CD4-positive, alpha-beta T cell treated with Interferon gamma for 1 hour (primary cell): ENCODE results near the gene SLITRK1.

ENCODE experiments used
- DNase-seq: peaks from one replicate; pipeline ENCODE4 v3.0.0-alpha.2; 2020

SLITRK1 gene, protein sequence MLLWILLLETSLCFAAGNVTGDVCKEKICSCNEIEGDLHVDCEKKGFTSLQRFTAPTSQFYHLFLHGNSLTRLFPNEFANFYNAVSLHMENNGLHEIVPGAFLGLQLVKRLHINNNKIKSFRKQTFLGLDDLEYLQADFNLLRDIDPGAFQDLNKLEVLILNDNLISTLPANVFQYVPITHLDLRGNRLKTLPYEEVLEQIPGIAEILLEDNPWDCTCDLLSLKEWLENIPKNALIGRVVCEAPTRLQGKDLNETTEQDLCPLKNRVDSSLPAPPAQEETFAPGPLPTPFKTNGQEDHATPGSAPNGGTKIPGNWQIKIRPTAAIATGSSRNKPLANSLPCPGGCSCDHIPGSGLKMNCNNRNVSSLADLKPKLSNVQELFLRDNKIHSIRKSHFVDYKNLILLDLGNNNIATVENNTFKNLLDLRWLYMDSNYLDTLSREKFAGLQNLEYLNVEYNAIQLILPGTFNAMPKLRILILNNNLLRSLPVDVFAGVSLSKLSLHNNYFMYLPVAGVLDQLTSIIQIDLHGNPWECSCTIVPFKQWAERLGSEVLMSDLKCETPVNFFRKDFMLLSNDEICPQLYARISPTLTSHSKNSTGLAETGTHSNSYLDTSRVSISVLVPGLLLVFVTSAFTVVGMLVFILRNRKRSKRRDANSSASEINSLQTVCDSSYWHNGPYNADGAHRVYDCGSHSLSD

GRCh38 chr13:83881917-83882605, at the start of gene SLITRK1:
Gene SLITRK1 (minus strand): TSS chr13:83882474. CDS start chr13:83881507, 967 bp downstream.
- no peak for DNase-seq

DNA sequence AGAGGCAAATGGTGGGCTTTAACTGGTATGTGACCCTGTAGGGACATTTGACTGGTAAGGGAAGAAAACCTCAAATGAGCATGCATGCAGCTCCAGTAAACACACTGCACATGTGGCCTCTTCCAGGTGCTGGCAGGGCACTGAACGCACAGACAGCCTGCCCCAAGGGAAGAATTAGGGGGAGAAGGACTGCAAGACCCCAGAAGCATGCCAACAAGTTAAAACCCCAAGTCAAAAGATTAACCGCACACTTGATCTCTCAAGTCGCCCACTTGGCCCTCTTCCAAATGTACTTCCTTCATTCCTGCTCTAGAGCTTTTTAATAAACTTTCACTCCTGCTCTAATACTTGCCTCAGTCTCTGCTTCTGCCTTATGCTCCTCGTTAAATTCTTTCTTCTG, 46.9 kb upstream of the SLITRK1 start:
- no peak for DNase-seq

GRCh38 chr13:83919775-83920174, 37.5 kb upstream of the SLITRK1 start:
- no peak for DNase-seq

DNA sequence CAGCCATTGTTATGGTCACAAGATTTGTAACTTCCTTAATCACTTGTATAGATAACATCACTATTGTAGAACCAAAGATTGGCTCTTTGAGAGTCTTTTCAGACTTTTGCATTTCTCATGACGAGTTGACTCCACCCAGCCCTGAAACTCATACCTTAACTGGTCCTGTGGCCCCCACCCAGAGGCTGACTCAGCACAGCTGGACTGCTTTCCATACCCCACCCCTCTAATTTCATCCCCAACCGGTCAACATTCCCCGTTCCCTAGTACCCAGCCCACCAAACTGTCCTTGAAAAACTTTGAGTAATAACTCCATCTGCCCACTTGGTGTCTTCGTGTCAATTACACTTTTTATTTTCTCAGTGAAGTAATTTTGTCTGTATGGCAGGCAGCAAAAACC, 32.1 kb upstream of the SLITRK1 start:
- DNase-seq, result no peak

GRCh38 chr13:83907196-83907989, 25.1 kb upstream of the SLITRK1 start:
- DNase-seq, result no peak

GRCh38 chr13:83906240-83906820, 24.1 kb upstream of the SLITRK1 start:
- no peak for DNase-seq

GRCh38 chr13:83905641-83906040, 23.4 kb upstream of the SLITRK1 start:
- no peak for DNase-seq

GRCh38 chr13:83895994-83896580, 13.8 kb upstream of the SLITRK1 start:
- DNase-seq, result no peak

DNA sequence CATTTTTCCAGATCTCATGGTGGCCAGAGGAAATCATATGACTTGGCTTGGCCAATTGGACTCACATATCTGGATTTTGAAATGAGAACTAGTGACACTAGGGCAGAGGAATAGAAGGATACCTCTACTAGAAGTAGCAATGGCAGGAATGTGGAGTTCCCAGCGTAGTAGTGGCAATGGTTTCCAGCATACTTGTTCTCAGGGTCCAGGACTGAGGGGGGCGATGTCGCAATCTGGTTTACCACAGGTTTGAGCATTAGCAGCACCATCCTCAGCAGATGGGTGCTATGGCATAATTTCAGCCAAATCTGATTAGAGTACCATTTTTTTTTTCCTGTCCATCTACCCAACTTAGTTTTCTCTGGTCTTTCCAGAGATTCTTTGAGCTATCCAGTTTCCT, 8.1 kb upstream of the SLITRK1 start:
- no peak for DNase-seq

DNA sequence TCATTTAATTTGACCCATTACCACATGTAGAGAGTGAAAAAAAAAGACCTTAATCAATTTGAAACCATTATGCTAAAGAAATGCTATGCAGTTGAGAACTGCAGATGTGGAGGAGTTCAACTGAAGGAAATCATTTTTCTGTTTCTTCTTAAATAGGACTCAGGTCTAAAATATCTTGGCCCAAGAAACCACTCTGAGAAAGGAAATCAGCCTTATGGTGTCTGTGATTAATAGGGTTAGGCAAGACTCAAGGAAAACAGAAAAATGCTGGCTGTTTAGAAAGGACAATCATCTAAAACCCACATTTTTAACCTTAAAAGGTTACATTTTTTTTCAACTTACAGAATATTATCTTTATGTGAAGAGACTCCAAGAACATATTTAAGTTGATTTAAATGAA, 1.9 kb upstream of the SLITRK1 start:
- no peak for DNase-seq

DNA sequence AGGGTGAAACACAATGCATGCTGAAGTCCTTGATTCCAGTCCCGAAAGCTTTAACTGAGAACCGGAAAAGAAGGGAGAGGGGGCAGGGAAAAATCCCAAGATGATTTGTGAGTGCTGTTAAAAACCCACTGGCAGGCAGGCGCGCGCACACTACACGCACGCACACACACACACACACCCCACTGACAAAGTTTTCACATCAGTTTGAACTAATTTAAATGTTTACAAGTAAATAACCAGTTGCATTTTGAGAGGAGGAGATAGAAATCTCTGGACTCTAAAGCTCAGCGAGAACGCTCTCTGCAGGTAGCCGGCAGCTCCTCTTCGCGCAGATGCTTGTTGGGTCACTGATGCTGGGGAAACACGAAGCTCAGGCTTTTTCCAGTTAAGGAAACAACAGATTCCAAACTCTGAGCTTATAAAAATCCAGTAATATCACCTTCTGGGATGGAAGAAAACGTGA, 818 bp upstream of the SLITRK1 start:
- DNase-seq, result no peak

- DNase-seq, result no peak
Measured at GRCh38 chr13:83882606-83882959, 309 bp upstream of the SLITRK1 start.

DNA sequence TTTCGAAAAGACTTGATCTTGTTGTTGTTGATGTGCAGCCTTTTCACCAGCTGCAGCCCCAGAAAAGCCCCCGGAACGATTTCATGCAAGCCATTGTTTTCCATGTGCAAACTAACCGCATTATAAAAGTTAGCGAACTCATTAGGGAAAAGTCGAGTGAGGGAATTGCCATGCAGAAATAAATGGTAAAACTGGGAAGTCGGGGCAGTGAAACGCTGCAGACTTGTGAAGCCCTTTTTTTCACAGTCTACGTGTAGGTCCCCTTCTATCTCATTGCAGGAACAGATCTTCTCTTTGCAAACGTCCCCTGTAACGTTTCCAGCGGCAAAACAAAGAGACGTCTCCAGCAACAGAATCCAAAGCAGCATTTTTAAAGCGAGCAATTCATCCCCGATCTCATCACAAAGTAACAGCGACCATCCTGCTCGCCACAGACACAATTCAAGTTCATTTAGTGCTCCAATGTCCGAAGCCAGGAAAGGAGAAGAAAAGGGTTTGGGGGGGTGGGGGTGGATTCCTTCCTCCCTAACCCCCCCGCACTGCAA, 1.1 kb downstream of the SLITRK1 start:
- DNase-seq, result no peak

GRCh38 chr13:83880275-83881139, 1.8 kb downstream of the SLITRK1 start:
- DNase-seq, result no peak

DNA sequence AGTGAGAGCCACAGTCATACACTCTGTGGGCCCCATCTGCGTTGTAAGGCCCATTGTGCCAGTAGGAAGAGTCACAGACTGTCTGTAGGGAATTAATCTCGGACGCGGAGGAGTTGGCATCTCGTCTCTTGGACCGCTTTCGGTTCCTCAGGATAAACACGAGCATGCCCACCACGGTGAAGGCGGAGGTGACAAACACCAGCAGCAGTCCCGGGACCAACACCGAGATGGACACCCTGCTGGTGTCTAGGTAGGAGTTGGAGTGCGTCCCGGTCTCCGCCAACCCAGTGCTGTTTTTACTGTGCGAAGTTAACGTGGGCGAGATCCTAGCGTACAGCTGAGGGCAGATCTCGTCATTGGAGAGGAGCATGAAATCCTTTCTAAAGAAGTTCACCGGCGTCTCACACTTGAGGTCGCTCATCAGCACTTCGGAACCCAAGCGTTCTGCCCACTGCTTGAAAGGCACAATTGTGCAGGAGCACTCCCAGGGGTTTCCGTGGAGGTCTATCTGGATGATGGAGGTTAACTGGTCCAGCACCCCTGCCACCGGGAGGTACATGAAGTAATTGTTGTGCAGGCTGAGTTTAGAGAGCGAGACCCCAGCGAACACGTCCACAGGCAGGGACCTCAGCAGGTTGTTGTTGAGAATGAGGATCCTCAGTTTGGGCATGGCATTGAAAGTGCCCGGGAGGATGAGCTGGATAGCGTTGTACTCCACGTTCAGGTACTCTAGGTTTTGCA, 2.7 kb downstream of the SLITRK1 start:
- no peak for DNase-seq

DNA sequence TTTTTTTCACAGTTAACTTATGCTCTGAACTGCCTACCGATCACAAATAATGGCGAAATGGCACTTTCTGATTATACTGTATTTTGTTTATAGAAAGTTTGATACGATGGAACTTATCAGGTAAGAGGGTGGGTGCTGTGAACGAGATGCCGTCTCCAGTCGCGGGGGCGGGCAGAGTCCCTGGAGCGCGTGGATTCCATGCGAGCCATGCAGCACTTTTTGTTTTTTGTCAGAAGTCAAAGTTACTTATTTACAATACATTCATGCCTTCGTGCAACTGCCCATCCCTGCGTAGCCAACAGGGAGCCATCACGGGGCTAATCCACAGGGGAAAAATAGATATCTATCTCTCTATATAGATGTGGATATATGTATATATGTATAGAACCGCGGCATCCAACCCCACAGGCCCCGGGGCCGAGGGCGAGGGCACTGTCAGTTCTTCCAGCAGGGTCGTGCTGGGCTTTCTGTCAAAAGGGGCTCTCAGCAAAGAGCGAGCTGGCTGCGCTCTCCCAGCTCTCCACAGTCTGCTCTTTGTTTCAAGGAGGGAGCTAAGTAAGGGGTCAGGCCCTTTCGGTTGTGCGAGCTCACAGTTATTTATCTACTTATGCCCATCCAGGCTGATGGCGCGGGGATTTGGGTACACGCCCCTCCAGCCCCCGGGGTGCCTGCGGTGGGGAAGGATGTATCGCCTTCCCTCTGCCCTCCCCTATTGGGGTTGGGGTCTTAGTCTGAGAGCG, 3.4 kb downstream of the SLITRK1 start:
- no peak for DNase-seq

- DNase-seq, result no peak
Measured at GRCh38 chr13:83877651-83878355, 4.5 kb downstream of the SLITRK1 start.

DNA sequence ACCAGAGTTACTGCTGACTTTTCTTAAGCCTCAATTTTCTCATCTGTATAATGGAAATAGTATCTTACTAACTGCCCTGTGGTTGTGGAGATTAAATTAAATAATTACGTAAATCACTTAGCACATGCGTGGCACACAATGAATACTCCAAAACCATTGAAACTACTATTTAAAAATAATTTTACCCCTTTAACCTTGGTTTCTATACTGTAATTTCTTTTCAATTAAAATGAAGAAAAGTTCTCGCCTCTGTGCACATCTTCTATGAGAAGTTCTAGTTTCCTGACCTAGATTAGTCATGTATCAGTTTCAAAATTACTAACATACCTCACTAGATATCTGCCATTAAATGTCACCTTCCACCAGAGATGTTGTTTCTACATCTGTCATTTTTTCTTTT, 5.7 kb downstream of the SLITRK1 start:
- DNase-seq, result no peak

DNA sequence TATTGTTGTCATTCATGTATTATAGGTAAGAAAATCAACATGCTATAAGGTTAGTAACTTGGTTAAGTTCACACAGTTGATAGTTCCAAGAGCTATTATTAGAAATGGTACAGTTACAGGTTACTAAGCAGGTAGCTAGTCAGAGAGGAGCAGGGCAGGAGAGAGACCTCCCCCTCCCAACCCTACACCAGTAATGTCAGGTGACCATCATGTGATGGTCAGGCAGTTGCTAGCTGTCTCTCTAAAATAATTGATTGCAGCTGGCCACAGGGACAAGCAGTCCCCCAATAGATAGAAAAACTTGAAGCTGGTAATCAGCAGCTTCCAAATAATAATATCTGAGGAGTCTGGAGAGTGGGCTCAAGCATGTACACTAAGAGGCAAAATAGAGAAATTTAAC, 14.6 kb downstream of the SLITRK1 start:
- DNase-seq, result no peak
